ENCODE results near the gene HYAL2.

The HYAL2 gene

DNA sequence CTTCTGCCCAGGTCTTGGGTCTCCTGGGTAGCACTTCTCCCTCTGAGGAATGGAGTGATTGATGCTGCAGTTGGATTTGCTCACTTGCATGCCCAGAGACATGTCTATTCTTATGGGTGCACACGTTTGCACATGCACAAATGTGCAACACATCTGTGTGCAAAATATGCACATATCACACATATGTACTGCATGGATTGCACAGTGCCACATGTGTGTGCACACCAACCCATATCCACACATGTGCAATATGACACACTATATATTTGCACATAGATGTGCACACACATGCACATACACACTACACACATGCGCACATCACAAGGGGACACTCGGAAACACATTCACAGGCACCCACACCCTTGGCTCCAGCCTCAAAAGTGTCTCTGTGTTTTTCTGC lies 54.3 kb downstream of the HYAL2 start:
- DNase-seq: no peak

Measured in stimulated activated naive CD4-positive, alpha-beta T cell (primary cell).